HEK293 (cell line): ENCODE measurements around the gene PARVA.

Experiments
- CTCF ChIA-PET: fragments of 350-600 bp; formaldehyde crosslinking; extraction: SDS; loops from one replicate; lab custom pipeline; 2021; ENCODE audit warnings: antibody characterized with exemption; lab: Yijun Ruan, JAX
- POLR2A ChIA-PET: fragments of 300-600 bp; formaldehyde crosslinking; extraction: SDS; loops from one replicate; lab custom pipeline; 2020; ENCODE audit warnings: antibody characterized with exemption, inconsistent platforms; lab: Yijun Ruan, JAX
- H3K27ac ChIP-seq: fragments of 200-500 bp; sonication (Bioruptor generic); 2 replicates; pipeline ENCODE4 v1.5.1; 2014; ENCODE audit warnings: low read depth, low read length, control low read depth, inconsistent platforms; ENCODE audit errors: extremely low read depth
- H3K36me3 ChIP-seq, 2 experiments: fragments of 200-500 bp in 1 of 2; sonication (Bioruptor generic) in 1 of 2; 1 replicate in 1 of 2; 2 replicates in 1 of 2; pipeline ENCODE4 v1.5.1; 2014 to 2017; ENCODE audit warnings: inconsistent platforms in 2 of 2, low read length in 2 of 2; ENCODE audit not compliant: control insufficient read depth in 2 of 2, insufficient read depth in 1 of 2
- H3K4me1 ChIP-seq: fragments of 200-500 bp; sonication (Bioruptor generic); 2 replicates; pipeline ENCODE4 v1.5.1; 2014; ENCODE audit warnings: mild to moderate bottlenecking, low read length, inconsistent platforms; ENCODE audit not compliant: control insufficient read depth, insufficient read depth
- H3K4me3 ChIP-seq: 2 replicates; pipeline ENCODE4 v1.5.1; 2011; ENCODE audit warnings: low read depth, mild to moderate bottlenecking, control low read depth, low read length, moderate library complexity
- H3K9me3 ChIP-seq: fragments of 200-500 bp; sonication (Bioruptor generic); 2 replicates; pipeline ENCODE4 v1.5.1; 2014; ENCODE audit warnings: low read depth, low read length, inconsistent platforms; ENCODE audit not compliant: control insufficient read depth, insufficient read depth
- HOXD13 ChIP-seq: sonication (generic); formaldehyde crosslinking; IDR thresholded peaks from 2 replicates; pipeline ENCODE4 v1.8.0; 2022; ENCODE audit warnings: missing genetic modification reagents, borderline replicate concordance
- KLF1 ChIP-seq: fragments of 450-650 bp; formaldehyde crosslinking; IDR thresholded peaks from 2 replicates; pipeline ENCODE4 v1.5.1; 2016; ENCODE audit warnings: missing biosample characterization, missing genetic modification characterization
- MYNN ChIP-seq: fragments of 450-650 bp; formaldehyde crosslinking; IDR thresholded peaks from 2 replicates; pipeline ENCODE4 v1.5.1; 2016; ENCODE audit warnings: missing biosample characterization, missing genetic modification characterization, borderline replicate concordance
- PRDM1 ChIP-seq: fragments of 450-650 bp; formaldehyde crosslinking; IDR thresholded peaks from 2 replicates; pipeline ENCODE4; 2016; ENCODE audit warnings: missing biosample characterization, missing genetic modification characterization
- PRDM4 ChIP-seq: fragments of 450-650 bp; formaldehyde crosslinking; IDR thresholded peaks from 2 replicates; pipeline ENCODE4 v1.5.1; 2017; ENCODE audit warnings: missing biosample characterization, missing genetic modification characterization
- REPIN1 ChIP-seq: fragments of 450-650 bp; formaldehyde crosslinking; IDR thresholded peaks from 2 replicates; pipeline ENCODE4 v1.5.1; 2017; ENCODE audit warnings: missing biosample characterization, missing genetic modification characterization, low read depth
- WT1 ChIP-seq: fragments of 450-650 bp; formaldehyde crosslinking; IDR thresholded peaks from 2 replicates; pipeline ENCODE4 v1.5.1; 2016; ENCODE audit warnings: missing biosample characterization, missing genetic modification characterization
- ZBTB17 ChIP-seq: fragments of 450-650 bp; formaldehyde crosslinking; IDR thresholded peaks from 2 replicates; pipeline ENCODE4 v1.5.1; 2016; ENCODE audit warnings: missing biosample characterization, missing genetic modification characterization
- ZBTB8A ChIP-seq: fragments of 450-650 bp; formaldehyde crosslinking; IDR thresholded peaks from 2 replicates; pipeline ENCODE4 v1.5.1; 2016; ENCODE audit warnings: missing biosample characterization, missing genetic modification characterization
- ZIC2 ChIP-seq: fragments of 450-650 bp; formaldehyde crosslinking; IDR thresholded peaks from 2 replicates; pipeline ENCODE4 v1.5.1; 2016; ENCODE audit warnings: missing biosample characterization, missing genetic modification characterization
- ZNF114 ChIP-seq: fragments of 450-650 bp; formaldehyde crosslinking; IDR thresholded peaks from 2 replicates; pipeline ENCODE4 v1.5.0; 2017; ENCODE audit warnings: missing biosample characterization, missing genetic modification characterization
- ZNF132 ChIP-seq: fragments of 450-650 bp; formaldehyde crosslinking; IDR thresholded peaks from 2 replicates; pipeline ENCODE4 v1.5.1; 2017; ENCODE audit warnings: missing biosample characterization, missing genetic modification characterization, borderline replicate concordance
- ZNF157 ChIP-seq: fragments of 450-650 bp; formaldehyde crosslinking; IDR thresholded peaks from 2 replicates; pipeline ENCODE4 v1.5.1; 2016; ENCODE audit warnings: missing biosample characterization, missing genetic modification characterization
- ZNF16 ChIP-seq: fragments of 450-650 bp; formaldehyde crosslinking; IDR thresholded peaks from 2 replicates; pipeline ENCODE4 v1.5.1; 2016; ENCODE audit warnings: low read depth, missing biosample characterization, missing genetic modification characterization
- ZNF175 ChIP-seq: fragments of 450-650 bp; formaldehyde crosslinking; IDR thresholded peaks from 2 replicates; pipeline ENCODE4 v1.5.1; 2016; ENCODE audit warnings: missing biosample characterization, missing genetic modification characterization
- ZNF23 ChIP-seq: fragments of 450-650 bp; formaldehyde crosslinking; IDR thresholded peaks from 2 replicates; pipeline ENCODE4 v1.5.1; 2016; ENCODE audit warnings: missing biosample characterization, missing genetic modification characterization, borderline replicate concordance
- ZNF292 ChIP-seq: fragments of 450-650 bp; formaldehyde crosslinking; IDR thresholded peaks from 2 replicates; pipeline ENCODE4 v1.5.1; 2016; ENCODE audit warnings: low read depth, missing biosample characterization, missing genetic modification characterization, borderline replicate concordance
- ZNF311 ChIP-seq: fragments of 450-650 bp; formaldehyde crosslinking; IDR thresholded peaks from 2 replicates; pipeline ENCODE4 v1.5.1; 2017; ENCODE audit warnings: missing biosample characterization, missing genetic modification characterization, borderline replicate concordance
- ZNF529 ChIP-seq: fragments of 450-650 bp; formaldehyde crosslinking; IDR thresholded peaks from 2 replicates; pipeline ENCODE4 v1.5.1; 2017; ENCODE audit warnings: missing genetic modification characterization, missing biosample characterization; ENCODE audit not compliant: insufficient replicate concordance
- ZNF555 ChIP-seq: fragments of 450-650 bp; formaldehyde crosslinking; conservative IDR thresholded peaks from 2 replicates; pipeline ENCODE4 v1.5.1; 2017; ENCODE audit warnings: missing biosample characterization, mild to moderate bottlenecking, missing genetic modification characterization, inconsistent platforms
- ZNF621 ChIP-seq: fragments of 450-650 bp; formaldehyde crosslinking; IDR thresholded peaks from 2 replicates; pipeline ENCODE4 v1.5.1; 2017; ENCODE audit warnings: missing biosample characterization, missing genetic modification characterization
- ZNF629 ChIP-seq: fragments of 450-650 bp; formaldehyde crosslinking; IDR thresholded peaks from 2 replicates; pipeline ENCODE4 v1.5.1; 2017; ENCODE audit warnings: missing biosample characterization, missing genetic modification characterization
- ZNF658 ChIP-seq: fragments of 450-650 bp; formaldehyde crosslinking; IDR thresholded peaks from 2 replicates; pipeline ENCODE4; 2016; ENCODE audit warnings: missing biosample characterization, missing genetic modification characterization
- ZNF747 ChIP-seq: fragments of 450-650 bp; formaldehyde crosslinking; IDR thresholded peaks from 2 replicates; pipeline ENCODE4 v1.5.1; 2016; ENCODE audit warnings: missing biosample characterization, missing genetic modification characterization
- ZNF777 ChIP-seq: fragments of 450-650 bp; formaldehyde crosslinking; IDR thresholded peaks from 2 replicates; pipeline ENCODE4 v1.5.1; 2017; ENCODE audit warnings: missing biosample characterization, missing genetic modification characterization, borderline replicate concordance
- ZNF830 ChIP-seq: fragments of 450-650 bp; IDR thresholded peaks from 2 replicates; pipeline ENCODE4 v1.5.0; 2018; ENCODE audit warnings: missing biosample characterization, missing genetic modification characterization, low read depth, mild to moderate bottlenecking, moderate library complexity
- ZNF843 ChIP-seq: fragments of 450-650 bp; formaldehyde crosslinking; IDR thresholded peaks from 2 replicates; pipeline ENCODE4 v1.5.1; 2016; ENCODE audit warnings: missing biosample characterization, missing genetic modification characterization
- ZSCAN16 ChIP-seq: fragments of 450-650 bp; formaldehyde crosslinking; IDR thresholded peaks from 2 replicates; pipeline ENCODE4 v1.5.1; 2016; ENCODE audit warnings: missing biosample characterization, missing genetic modification characterization
- ZSCAN30 ChIP-seq: fragments of 450-650 bp; IDR thresholded peaks from 2 replicates; pipeline ENCODE4 v1.5.1; 2018; ENCODE audit warnings: missing biosample characterization, mild to moderate bottlenecking, missing genetic modification characterization, moderate library complexity
- TF ChIP-seq, protein P1 (sequence below): fragments of 450-650 bp; formaldehyde crosslinking; IDR thresholded peaks from 2 replicates; pipeline ENCODE4 v1.5.1; 2016; ENCODE audit warnings: missing biosample characterization, missing genetic modification characterization
- TF ChIP-seq, protein P2 (sequence below): fragments of 450-650 bp; formaldehyde crosslinking; IDR thresholded peaks from 2 replicates; pipeline ENCODE4 v1.5.1; 2016; ENCODE audit warnings: missing biosample characterization, missing genetic modification characterization
- TF ChIP-seq, protein P3 (sequence below): fragments of 450-650 bp; formaldehyde crosslinking; IDR thresholded peaks from 2 replicates; pipeline ENCODE4 v1.5.1; 2017; ENCODE audit warnings: missing biosample characterization, missing genetic modification characterization

Gene PARVA

DNA sequence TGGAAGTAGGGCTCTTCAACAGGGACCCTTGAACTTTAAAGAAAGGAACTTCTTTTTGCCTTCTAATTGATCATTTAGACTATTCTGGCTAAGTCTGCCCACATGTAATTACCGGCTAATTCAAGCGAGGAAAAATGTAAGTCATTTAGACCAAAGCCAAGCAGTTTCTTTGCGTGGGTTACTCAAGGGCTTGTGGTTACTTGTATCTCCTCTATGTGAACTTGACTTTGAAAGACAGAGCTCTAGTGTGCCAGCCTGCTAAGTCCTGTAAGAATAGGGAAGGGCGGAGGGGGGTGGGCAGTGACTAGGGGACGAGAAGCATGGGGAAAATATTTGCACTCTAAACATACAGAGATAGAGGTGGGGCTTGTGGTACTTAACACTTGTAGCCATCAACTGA, 151.7 kb downstream of the PARVA start:
- H3K27ac ChIP-seq: no peak overlapping the region
- H3K4me1 ChIP-seq: no peaks in the 10 kb centered on the region
- ChIA-PET POLR2A (no interaction called here), CTCF (interaction anchor here (0.5 kb wide), 1 partner anchor 1615 kb away, joined by 3 read pairs; no protein-coding TSS in a partner anchor)
- no peak overlapping the region for H3K4me3 ChIP-seq
- TF ChIP-seq ZNF629 (no peak), ZNF175 (tag by site-specific recombination) (no peak), ZNF529 (tag by site-specific recombination) (no peak), ZNF23 (tag by site-specific recombination) (no peak), HOXD13 (CRISPR knock-in tag) (no peak), ZNF658 (no peak), ZSCAN16 (no peak), ZNF830 (tag by site-specific recombination) (no peak), MYNN (tag by site-specific recombination) (no peak), ZNF132 (tag by site-specific recombination) (no peak), WT1 (tag by site-specific recombination) (no peak), KLF1 (tag by site-specific recombination) (no peak), ZNF843 (tag by site-specific recombination) (no peak), ZBTB17 (tag by site-specific recombination) (no peak), ZNF292 (no peak), ZNF311 (no peak), PRDM1 (no peak)
- TF ChIP-seq, protein P1, sequence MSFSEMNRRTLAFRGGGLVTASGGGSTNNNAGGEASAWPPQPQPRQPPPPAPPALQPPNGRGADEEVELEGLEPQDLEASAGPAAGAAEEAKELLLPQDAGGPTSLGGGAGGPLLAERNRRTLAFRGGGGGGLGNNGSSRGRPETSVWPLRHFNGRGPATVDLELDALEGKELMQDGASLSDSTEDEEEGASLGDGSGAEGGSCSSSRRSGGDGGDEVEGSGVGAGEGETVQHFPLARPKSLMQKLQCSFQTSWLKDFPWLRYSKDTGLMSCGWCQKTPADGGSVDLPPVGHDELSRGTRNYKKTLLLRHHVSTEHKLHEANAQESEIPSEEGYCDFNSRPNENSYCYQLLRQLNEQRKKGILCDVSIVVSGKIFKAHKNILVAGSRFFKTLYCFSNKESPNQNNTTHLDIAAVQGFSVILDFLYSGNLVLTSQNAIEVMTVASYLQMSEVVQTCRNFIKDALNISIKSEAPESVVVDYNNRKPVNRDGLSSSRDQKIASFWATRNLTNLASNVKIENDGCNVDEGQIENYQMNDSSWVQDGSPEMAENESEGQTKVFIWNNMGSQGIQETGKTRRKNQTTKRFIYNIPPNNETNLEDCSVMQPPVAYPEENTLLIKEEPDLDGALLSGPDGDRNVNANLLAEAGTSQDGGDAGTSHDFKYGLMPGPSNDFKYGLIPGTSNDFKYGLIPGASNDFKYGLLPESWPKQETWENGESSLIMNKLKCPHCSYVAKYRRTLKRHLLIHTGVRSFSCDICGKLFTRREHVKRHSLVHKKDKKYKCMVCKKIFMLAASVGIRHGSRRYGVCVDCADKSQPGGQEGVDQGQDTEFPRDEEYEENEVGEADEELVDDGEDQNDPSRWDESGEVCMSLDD (tag by site-specific recombination): no peak
- TF ChIP-seq, protein P2, sequence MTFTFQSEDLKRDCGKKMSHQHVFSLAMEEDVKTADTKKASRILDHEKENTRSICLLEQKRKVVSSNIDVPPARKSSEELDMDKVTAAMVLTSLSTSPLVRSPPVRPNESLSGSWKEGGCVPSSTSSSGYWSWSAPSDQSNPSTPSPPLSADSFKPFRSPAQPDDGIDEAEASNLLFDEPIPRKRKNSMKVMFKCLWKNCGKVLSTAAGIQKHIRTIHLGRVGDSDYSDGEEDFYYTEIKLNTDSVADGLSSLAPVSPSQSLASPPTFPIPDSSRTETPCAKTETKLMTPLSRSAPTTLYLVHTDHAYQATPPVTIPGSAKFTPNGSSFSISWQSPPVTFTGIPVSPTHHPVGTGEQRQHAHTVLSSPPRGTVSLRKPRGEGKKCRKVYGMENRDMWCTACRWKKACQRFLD (tag by site-specific recombination): no peak
- TF ChIP-seq, protein P3, sequence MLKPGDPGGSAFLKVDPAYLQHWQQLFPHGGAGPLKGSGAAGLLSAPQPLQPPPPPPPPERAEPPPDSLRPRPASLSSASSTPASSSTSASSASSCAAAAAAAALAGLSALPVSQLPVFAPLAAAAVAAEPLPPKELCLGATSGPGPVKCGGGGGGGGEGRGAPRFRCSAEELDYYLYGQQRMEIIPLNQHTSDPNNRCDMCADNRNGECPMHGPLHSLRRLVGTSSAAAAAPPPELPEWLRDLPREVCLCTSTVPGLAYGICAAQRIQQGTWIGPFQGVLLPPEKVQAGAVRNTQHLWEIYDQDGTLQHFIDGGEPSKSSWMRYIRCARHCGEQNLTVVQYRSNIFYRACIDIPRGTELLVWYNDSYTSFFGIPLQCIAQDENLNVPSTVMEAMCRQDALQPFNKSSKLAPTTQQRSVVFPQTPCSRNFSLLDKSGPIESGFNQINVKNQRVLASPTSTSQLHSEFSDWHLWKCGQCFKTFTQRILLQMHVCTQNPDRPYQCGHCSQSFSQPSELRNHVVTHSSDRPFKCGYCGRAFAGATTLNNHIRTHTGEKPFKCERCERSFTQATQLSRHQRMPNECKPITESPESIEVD: no peak
- H3K9me3 ChIP-seq: no peaks in the 10 kb centered on the region
- H3K36me3 ChIP-seq: peaks cover 0 to 16% of the 10 kb centered on the region in 2 experiments; a peak in 1 of 3 replicates

DNA sequence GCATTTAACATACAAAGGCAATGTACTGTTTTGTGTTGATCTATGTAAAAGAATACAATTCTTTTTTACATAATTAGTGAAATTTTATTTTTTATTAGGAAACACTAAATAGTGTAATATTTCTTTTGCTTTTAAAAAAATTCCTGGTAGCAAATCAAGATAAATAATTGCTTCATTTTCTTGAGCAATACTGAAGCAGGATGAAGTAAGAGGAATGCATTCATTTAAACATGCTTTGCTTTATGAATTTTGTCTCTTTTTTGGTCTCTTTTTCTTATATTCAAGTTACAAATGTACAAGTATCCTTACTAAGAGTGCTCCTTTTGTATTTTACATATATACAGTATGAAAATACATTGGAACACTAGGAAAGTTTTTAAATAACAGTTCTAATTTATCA, 152.4 kb downstream of the PARVA start:
- ChIA-PET POLR2A (no interaction called here), CTCF (no interaction called here)
- Histone ChIP-seq H3K4me3 (no peak overlapping the region), H3K9me3 (no peaks in the 10 kb centered on the region), H3K36me3 (peaks cover 0 to 16% of the 10 kb centered on the region in 2 experiments; a peak in 1 of 3 replicates), H3K4me1 (no peaks in the 10 kb centered on the region), H3K27ac (no peak overlapping the region)
- TF ChIP-seq ZNF747 (tag by site-specific recombination) (no peak), REPIN1 (no peak), PRDM4 (tag by site-specific recombination) (no peak), ZNF157 (tag by site-specific recombination) (no peak), ZIC2 (tag by site-specific recombination) (no peak), ZNF555 (tag by site-specific recombination) (no peak), ZSCAN30 (tag by site-specific recombination) (no peak), ZNF777 (no peak), ZBTB8A (tag by site-specific recombination) (no peak), ZNF114 (tag by site-specific recombination) (no peak), ZNF16 (tag by site-specific recombination) (no peak), ZNF621 (no peak)
